HG02938 (cell line): ENCODE measurements around the gene UBR4.
"Not testable (repeated sequence)": the region's sequence is repeated elsewhere in the genome, so short reads cannot be mapped to it uniquely, and the experiment has no call there.

Experiments used
- ATAC-seq: cut with Tn5 transposase; IDR thresholded peaks from one replicate; pipeline ENCODE4 v1.9.1; 2021; ENCODE audit warnings: mild to moderate bottlenecking, moderate library complexity; ENCODE audit not compliant: unreplicated experiment

UBR4 gene

DNA sequence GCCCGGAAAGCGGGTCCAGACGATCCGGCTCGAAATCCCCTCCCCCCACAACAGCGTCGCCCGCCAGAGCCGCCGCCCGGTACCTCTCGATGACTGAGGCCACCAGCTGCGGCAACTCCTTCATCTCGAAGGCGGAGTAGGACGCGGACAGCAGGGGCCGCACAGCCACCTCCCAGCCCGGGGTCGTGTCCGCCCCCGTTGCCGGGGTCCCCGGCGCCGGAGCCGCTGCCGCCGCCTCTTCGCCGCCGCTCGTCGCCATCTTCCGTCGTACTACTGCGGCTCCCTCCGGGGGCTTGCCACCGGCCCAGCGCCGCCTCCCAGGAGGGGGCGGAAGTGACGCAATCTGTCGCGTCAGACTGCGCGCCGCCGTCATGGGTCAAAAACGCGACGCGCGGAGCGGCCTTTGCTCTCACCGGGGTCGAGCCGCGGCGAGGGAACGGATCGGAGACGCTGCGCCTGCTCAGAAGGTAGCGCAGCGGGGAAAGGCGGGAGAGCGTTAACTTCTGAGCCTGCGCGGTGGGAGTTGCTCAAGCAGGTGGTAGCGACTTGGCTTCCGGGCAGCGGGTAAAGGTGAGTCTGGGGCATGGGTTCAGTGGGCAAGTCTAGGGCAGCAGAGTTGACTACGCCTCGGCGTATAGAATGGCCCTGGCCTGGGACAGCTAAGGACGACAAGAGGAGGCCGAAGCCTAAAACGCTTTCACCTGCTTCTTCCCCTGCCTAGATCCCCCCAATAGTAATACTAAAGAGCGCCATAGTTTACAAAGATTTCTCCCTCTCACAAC lies at the start of gene UBR4:
TSS of gene UBR4 (minus strand) at position 277 of the 782 bp plus-strand sequence. CDS start at position 259, 18 bp downstream.
- peak; percentile 71 for ATAC-seq

DNA sequence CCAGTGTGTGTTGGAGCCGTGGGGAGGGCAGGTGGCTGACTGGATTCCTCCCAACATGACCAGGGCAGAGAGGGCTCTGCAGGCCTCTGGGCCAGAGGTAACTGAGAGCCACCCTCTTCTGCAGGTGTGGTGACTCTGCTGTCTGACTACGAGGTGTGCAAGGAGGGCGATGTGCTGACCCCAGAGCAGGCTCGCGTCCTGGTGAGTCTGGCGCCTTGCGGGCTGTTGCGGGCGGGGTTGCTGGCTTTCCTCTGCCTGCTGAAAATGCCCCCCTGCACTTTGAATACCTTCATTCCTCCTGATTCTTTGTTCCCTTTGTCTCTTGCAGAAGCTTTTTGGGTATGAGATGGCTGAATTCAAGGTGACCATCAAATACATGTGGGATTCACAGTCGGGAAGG lies 48.3 kb upstream of the UBR4 start:
- ATAC-seq = no peak

DNA sequence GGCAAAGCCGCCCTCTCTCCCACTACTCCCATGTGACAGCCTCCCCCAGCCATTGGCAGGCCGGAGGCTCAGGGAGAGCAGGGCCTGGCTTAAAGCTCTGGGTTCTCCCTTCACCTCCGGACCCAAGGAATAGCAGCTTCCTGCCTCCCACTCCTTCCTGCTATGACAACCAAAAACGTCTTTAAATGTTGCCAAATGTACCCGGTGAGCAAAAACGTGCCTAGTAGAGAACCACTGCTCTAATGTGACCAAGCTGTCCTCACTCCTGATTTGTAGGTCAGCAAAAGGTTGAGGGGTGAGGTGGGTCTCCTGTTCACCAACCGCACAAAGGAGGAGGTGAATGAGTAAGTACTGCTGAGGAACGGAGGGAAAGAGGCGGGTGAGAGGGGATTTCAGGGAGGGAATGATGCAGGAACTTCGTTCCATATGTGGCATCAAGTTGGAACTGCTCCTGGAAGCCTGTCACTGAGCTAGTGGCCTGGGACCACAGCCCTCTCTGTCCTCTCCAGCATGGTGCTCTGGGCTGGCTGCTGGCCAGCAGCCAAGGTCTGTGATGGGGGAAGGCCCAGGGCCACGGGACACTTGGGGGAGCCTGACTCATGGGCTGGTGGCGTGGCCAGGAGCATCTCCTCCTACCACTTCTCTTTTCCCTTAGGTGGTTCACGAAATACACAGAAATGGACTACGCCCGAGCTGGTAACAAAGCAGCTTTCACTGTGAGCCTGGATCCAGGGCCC lies 47.3 kb upstream of the UBR4 start:
- no peak for ATAC-seq

DNA sequence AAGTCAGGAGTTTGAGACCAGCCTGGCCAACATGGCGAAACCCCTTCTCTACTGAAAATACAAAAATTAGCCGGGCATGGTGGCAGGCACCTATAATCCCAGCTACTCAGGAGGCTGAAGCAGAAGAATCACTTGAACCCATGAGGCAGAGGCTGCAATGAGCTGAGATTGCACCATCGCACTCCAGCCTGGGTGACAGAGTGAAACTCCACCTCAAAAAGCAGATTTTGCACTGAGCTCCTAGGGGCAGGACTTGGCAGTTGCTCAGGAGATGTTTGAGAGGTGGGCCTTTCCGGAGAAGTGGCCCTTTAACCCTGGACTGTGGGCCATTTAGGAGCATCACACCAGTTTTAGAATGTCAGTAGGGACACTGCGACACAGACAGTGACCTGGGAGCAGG lies 46.2 kb upstream of the UBR4 start:
- not testable (repeated sequence) for ATAC-seq

DNA sequence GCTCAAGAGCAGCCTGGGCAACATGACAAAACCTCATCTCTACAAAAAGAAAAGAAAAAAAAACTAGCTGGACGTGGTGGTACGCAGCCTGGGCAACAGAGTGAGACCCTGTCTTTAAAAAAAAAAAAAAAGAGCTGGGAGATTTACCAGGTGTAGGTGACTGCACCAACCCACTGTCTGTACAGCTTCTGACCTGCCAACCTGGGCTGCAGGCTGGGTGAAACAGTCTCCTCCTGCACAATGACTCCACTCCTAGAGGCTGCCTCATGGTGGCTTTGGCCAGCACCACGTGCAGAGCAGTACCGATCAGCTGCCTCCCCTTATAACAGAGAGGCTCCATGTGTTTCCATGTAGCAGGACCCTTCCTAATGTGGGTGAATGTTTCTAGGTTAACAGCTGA lies 45.2 kb upstream of the UBR4 start:
- no peak for ATAC-seq

DNA sequence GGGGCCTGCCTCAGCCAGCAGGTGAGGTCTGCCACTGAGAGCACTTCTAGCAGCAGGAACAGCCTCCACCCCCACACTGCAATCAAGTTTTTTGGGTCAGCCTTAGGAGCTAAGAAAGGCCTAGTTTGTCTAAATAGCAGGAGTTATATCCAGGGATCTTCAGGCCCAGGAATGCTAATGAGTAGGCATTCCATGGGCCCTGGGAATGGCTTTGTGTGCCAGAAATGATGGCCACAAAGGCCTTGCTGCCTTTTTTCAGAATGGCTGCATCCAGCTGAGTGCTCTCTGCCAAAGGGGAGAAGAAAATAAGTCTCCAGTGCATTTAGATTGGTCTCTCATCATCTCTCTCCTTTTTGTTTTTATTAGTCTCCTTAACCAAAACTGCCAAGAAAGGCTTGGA lies 44.4 kb upstream of the UBR4 start:
- ATAC-seq = no peak

DNA sequence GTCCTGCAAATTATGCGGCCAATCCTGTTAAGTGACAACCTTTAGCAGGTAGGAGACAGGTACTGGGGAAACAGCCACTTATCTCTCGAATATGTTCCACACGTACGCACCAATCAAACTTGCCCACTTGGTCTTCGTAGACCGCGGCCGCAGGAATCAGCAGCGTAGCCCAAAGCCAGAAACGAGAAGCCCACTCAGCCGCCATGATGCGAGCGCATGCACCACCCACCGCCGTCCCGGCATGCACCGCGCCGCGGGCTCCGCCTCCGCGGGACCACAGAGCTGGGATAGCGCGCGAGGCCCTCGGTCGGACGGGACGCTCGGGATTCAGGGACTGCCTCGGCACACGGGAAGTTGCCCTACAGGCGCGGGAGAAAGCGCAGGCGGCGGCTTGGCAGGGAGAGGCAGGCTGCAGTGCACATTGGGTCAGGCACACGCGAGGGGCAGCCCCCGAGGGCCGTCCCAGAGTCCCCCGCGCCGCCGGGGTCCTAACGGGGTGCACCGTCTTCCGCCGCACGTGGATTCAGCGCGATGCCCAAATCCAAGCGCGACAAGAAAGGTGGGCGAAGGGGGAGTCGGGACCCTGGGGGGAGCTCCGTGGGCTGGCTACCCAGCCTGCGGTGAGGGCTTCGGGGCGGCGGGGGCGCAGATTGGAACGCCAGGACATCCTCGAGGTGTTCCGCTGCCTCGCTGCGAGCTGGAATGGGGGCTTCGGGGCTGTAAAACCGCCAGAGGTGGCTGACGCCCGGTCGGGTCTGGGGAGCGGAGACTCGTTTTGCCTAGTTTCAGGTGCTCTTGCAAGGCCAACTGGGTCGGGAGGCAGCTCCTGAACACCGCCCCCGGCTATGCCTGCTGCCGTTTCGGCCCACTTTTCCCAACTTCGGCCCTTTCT lies 41.5 kb upstream of the UBR4 start, which contains the start of the genes EMC1 and MRTO4:
TSS of gene EMC1 (minus strand) at position 220 of the 892 bp plus-strand sequence. CDS start at position 205, 15 bp downstream.
TSS of gene MRTO4 (plus strand) at position 501 of the 892 bp plus-strand sequence. CDS start at position 532, 31 bp downstream.
- peak; percentile 78 for ATAC-seq

DNA sequence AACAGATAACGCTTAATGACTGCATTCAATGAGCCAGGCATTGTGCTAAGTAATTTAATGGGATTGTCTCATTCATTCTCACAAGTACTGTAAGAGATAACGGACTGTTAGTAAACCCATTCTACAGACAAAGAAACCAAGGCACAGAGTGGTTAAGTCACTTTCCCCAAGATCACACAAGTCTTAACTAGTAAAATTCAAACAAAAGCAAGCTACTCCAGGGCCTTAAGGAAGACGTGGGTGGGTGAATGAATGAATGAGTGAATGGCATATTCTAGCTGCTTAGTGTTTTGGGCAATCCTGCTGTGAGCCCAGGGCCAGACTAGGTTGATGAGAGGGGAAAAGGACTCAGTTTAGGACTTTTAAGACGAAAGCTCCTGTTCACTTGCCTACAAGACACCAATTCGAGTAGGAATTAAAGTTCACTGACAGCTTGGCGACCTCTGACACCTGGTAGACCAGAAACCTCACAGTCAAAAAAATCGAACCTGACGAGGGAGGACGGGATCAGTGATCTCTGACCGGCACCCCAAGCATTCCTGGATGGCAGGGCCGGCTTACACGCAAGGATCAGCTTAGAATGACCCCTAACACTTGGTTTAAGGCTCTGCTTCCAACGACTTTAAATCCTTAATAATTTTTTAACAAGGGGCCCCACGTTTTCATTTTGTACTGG lies 40.7 kb upstream of the UBR4 start:
- no peak for ATAC-seq

DNA sequence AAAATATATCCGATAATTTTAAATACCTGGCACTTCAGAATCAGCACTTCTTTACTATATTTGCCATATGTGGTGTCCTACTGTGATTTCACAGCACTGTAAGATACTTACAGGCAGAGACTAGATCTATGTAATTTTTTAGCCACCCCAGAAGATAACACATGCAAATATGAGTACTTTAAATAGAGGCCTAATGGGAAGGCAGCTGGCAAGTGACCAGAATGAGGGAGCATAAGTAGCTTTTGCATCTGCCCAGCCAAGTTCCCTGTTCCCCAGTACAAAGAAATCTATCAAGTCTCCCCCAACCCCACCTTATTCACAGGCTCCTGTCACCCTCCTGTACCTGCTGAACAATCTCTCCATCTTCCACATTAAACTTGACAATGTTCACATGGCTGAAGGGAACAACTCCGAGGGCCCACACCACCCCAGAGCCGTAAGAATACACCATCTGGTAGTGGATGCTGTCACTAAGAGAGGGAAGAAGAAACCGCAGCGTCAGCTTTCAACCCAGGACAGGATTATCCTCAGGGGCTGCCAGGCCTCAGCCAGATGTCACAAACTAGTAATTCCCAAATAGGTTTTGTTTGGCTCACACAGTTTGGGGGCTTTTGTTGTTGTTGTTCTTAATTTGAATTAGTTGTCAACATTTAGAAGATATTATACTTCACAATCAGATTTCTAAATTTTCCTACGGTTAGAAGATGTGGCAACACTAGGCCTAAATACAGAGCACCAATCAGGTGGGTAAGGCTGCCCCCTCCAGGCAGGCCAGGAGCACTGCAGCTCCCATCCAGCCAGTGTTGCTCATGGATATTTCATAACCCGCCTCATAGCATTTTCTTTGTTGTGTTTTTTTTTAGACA lies 30.8 kb upstream of the UBR4 start:
- ATAC-seq = no peak

DNA sequence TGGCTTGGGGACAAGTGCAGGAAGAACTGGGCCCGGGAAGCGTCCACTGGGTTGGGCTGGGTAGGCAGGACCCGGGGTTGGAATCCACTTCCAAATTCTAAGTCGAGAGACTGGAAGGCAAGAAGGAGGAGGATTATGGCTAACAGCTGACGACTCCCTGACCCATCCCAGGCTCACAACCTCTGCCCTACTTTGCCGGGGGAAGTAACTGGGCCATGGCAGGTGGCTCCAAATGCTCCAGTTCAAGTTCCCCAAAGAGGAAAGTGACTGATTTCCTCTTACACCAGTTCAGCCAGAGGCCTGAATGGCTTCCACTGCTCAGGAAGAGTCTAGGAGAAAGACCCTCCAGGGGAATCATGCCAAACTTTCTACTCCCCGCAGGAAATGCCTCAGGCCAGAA lies 29.8 kb upstream of the UBR4 start:
- ATAC-seq = no peak

DNA sequence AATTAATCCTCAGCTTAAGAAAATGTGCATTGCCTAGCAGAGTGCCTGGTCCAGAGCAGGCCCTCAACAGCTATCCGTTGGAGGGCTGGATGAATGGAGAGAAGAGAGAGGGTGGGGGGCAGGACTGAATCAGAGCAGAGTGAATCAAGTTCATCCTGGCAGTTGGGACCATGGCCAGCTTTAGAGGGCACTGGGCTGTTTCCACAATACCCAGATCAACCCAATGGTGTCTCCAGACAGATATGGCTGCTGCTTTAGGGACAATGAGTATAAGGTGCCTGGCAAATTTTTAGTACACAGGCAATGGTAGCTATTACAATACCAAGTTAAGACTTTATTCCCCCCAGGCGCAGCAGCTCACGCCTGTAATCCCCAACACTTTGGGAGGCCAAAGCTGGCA lies 24.2 kb upstream of the UBR4 start:
- no peak for ATAC-seq

DNA sequence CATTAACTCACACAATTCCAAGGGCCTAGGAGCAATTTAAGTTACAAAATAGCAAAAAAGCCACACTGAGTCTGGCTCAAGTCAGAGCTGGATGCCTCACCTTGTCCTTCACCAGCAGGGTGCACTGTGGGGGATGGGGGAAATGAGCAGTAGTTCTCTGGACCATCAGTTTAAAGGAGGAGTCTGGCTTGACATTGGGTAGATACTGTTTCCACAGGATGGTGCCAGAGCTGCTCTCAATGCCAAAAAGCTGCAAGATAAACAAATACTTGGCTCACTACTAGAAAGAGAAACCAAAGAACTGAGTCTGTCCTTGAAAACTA lies 22.4 kb upstream of the UBR4 start:
- ATAC-seq = no peak

DNA sequence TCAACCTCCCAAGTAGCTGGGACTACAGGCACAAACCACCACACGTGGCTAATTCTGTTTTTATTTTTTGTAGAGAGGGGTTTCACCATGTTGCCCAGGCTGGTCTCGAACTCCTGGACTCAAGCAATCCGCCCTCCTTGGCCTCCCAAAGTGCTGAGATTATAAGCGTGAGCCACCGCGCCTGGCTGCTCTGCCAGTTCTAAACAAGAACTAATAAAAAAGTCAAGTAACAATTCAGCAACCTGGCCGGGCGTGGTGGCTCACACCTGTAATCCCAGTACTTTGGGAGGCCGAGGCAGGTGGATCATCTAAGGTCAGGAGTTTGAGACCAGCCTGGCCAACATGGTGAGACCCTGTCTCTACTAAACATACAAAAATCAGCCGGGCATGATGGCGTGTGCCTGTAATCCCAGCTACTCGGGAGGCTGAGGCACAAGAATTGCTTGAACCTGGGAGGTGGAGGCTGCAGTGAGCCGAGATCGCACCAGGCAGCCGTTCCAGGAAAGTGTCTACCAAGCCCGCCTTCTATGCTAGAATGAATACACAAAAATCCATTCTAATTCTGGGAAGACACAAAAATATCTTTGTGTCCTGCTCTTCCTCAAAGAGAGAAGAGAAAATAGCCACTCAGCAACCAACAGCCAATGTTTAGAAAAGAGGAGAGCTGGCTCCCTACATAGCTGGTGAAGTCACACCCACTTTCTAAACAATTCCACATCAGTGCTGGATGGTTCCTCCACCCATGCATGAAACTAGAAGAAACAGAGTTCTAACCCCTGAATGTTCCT lies 21.9 kb upstream of the UBR4 start:
- ATAC-seq = not testable (repeated sequence)

DNA sequence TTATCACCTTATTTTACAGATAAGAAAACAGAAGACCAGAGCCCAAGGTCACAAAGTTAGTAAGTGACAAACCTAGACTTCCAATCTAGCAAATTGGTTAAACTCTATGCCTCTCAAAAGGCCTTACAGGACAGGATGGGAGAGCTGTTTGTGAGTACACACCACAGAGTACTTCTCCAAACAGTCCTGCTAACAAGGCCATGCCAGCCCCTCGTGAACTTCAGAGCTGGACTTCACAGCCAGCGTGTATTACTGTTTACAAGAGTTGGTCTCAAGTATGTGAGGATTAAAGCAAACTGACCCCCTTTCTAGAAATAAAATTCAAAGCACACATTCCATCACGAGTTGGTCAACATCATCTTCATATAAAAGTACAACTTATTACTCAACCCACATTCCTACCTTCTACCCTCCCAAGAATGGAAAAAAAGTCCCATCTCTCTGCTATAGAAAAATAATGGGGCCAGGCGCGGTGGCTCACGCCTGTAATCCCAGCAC lies 19.8 kb upstream of the UBR4 start:
- no peak for ATAC-seq

DNA sequence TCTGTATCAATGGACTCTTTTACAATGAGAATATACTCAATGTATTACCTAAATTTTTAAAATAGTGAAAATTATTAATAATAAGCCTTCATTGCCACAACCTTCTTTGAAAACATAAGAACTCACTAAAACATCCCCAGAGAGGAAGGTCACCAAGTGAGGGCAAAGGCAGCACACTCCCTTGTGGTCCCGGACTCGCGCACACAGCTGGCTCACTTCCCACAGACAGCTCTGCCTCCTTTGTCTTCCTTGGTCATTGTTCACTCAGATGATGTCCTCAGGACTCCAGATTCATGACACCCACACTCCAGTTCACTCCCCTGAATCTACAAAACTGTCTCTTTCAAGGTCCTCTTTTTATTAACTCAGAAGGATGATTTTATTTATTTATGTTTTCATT lies 19.2 kb upstream of the UBR4 start:
- no peak for ATAC-seq

DNA sequence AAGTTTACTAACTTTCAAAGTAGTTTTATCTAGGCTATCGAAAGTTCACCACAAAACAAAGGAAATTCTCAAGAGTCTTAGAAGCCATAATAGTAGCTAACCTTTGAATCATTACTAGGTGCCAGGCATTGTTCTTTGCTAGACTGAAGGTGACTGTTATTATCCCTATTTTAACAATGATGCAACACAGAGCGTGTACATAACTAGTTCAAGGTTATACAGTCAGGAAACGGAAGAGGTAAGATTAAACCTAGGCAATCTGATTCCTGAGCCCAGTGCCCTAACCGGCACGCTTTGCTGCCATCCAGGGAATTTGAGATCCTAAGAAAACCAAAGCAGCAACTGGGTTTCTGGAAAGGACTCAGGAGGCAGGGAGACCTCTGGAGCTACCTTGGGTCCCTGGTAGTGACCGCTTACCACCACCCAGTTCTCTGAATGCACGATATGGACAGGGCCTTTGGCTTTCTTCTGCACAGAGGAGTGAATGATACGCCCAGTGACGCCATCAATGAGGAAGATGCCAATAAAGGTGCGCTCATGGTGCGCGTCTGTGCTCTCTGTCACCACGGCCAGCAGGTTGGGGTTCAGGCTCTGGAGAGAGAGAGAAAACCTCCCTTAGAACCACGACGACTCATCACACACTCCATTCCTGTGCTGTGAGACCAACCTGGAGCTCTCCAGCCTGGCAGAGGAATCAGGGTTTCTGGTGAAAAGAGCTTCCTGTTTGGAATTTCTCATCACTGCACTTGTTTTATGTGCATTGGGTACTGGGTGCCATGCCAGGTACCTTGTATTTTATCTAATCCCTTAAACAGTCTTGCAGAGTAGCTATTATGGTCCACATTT lies 13.1 kb upstream of the UBR4 start:
- no peak for ATAC-seq

DNA sequence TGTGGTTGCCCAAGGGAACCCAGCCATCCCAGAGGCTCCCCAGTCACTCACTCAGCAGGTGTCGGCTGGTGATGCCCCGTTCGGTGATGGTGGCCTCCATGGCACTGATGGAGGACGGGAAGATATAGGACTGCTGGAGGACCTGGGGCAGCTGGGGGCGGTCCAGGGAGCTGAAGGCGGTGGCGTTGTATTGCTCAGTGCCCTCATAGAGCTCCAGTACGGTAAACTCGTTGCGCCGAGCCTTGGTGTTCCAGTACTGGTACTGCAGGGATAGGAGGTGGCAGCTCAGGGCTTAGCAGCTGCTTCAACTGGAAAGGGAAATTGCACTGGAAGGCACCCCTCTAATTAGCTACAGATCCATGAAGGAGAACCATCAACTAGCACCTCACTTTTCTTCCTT lies 12.5 kb upstream of the UBR4 start:
- no peak for ATAC-seq

DNA sequence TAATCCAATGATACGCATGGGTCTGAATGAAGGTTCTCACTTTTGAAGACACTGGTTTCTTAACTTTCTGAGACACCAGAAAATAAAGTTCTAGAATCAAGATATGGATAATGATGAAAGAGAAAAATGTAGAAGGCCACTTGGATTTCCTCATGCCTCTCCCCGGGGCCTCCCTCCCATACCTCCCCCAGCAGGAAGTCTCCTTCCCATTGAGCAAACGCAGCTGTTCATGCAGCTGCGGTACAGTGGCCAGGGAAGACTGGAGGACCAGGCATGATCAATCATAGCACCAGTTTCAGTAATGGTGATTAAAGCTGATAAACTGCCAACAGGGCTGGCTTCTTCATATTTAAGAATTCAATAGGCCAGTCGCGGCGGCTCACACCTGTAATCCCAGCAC lies 10.9 kb upstream of the UBR4 start:
- no peak for ATAC-seq
